A549 (cell line): ENCODE measurements around the gene MYADML2. TPM values are rescaled to one million over a fixed set of nuclear protein-coding genes. Genes with fewer than 3 reads are reported as not detected.
"Not testable (repeated sequence)": the region's sequence is repeated elsewhere in the genome, so short reads cannot be mapped to it uniquely, and the experiment has no call there.

Experiments
- ATAC-seq, 2 experiments: fragments of 200-7000 bp in 1 of 2; fragments of >200 bp in 1 of 2; cut with Nextera tagmentation in 1 of 2; cut with Tn5 transposase in 1 of 2; 3 replicates each; pipeline versions ENCODE4 v1.8.0 to v1.9.1; 2018 to 2020; ENCODE audit warnings: mild to moderate bottlenecking in 1 of 2, moderate library complexity in 1 of 2
- CTCF ChIA-PET: fragments of 300-600 bp; sonication (Branson Sonifier 250); formaldehyde crosslinking; extraction: SDS; loops from one replicate; lab custom pipeline; 2021; ENCODE audit warnings: antibody characterized with exemption, inconsistent platforms; lab: Yijun Ruan, JAX
- POLR2A ChIA-PET: fragments of 350-600 bp; formaldehyde crosslinking; extraction: SDS; loops from one replicate; lab custom pipeline; 2021; ENCODE audit warnings: antibody characterized with exemption, inconsistent platforms; lab: Yijun Ruan, JAX
- DNase-seq, 2 experiments: peaks; one replicate each; pipeline versions ENCODE4 v3.0.0 to v3.0.0-alpha.2; 2011 to 2016; ENCODE audit warnings: low read depth in 1 of 2, low spot score in 1 of 2
- FAIRE-seq: peaks from 2 replicates; lab custom pipeline; 2011; peaks lifted over from hg19 to GRCh38; lab: Jason Lieb, UNC
- H3K27ac ChIP-seq, 2 experiments: fragments of >200 bp; sonication (Bioruptor Twin); formaldehyde crosslinking; 3 replicates each; pipeline ENCODE4 v1.5.1; 2016 to 2017
- H3K4me1 ChIP-seq: fragments of >200 bp; sonication (Bioruptor Twin); formaldehyde crosslinking; 3 replicates; pipeline ENCODE4 v1.6.1; 2016
- H3K4me2 ChIP-seq: fragments of >200 bp; sonication (Bioruptor Twin); formaldehyde crosslinking; 3 replicates; pipeline ENCODE4 v1.6.1; 2016
- H3K4me3 ChIP-seq: fragments of >200 bp; sonication (Bioruptor Twin); formaldehyde crosslinking; 3 replicates; pipeline ENCODE4 v1.5.1; 2016
- H3K9me3 ChIP-seq: fragments of >200 bp; sonication (Bioruptor Twin); formaldehyde crosslinking; 3 replicates; pipeline ENCODE4 v1.6.1; 2016
- BHLHE40 ChIP-seq: IDR thresholded peaks from 2 replicates; pipeline ENCODE4 v1.6.1; 2012; ENCODE audit warnings: low read depth, low read length, inconsistent platforms
- CBX8 ChIP-seq: fragments of 200-600 bp; sonication (generic); IDR thresholded peaks from 2 replicates; pipeline ENCODE4 v1.6.1; 2016
- CEBPB ChIP-seq, 2 experiments: fragments of >200 bp in 1 of 2; sonication (Bioruptor Twin) in 1 of 2; formaldehyde crosslinking in 1 of 2; IDR thresholded peaks; 2 replicates each; pipeline ENCODE4 v1.6.1; 2012 to 2016
- CHD2 ChIP-seq: fragments of 150-350 bp; IDR thresholded peaks from 2 replicates; pipeline ENCODE4 v1.6.1; 2014; ENCODE audit warnings: low read length; ENCODE audit not compliant: partially characterized antibody
- EHMT2 ChIP-seq: fragments of 200-600 bp; sonication (generic); IDR thresholded peaks from 2 replicates; pipeline ENCODE4 v1.6.1; 2016; ENCODE audit warnings: antibody characterized with exemption, low read depth, mild to moderate bottlenecking, moderate library complexity
- ESRRA ChIP-seq: fragments of 150-350 bp; IDR thresholded peaks from 2 replicates; pipeline ENCODE4 v1.6.1; 2014; ENCODE audit warnings: mild to moderate bottlenecking, low read length, borderline replicate concordance
- FOXS1 ChIP-seq: fragments of 250-450 bp; sonication (Bioruptor Pico); IDR thresholded peaks from 2 replicates; pipeline ENCODE4 v1.5.0; 2020; ENCODE audit warnings: mild to moderate bottlenecking, moderate library complexity
- GATA3 ChIP-seq: IDR thresholded peaks from 2 replicates; pipeline ENCODE4 v1.6.1; 2012; ENCODE audit warnings: borderline replicate concordance
- HOXB13 ChIP-seq: fragments of 250-450 bp; sonication (Bioruptor Pico); IDR thresholded peaks from 2 replicates; pipeline ENCODE4 v1.5.0; 2020; ENCODE audit warnings: low read depth, mild to moderate bottlenecking, moderate library complexity
- HOXB5 ChIP-seq: fragments of 250-450 bp; sonication (Bioruptor Pico); IDR thresholded peaks from 2 replicates; pipeline ENCODE4 v1.5.0; 2020; ENCODE audit warnings: mild to moderate bottlenecking, moderate library complexity
- KDM1A ChIP-seq: fragments of 200-600 bp; sonication (generic); IDR thresholded peaks from 2 replicates; pipeline ENCODE4 v1.6.1; 2016; ENCODE audit warnings: low read depth, mild to moderate bottlenecking
- KDM5A ChIP-seq: fragments of 200-600 bp; sonication (generic); IDR thresholded peaks from 2 replicates; pipeline ENCODE4 v1.6.1; 2016; ENCODE audit warnings: antibody characterized with exemption, mild to moderate bottlenecking
- MAFK ChIP-seq: fragments of 450-650 bp; IDR thresholded peaks from 2 replicates; pipeline ENCODE4 v1.6.1; 2014; ENCODE audit not compliant: partially characterized antibody
- NPAS2 ChIP-seq: fragments of 250-450 bp; sonication (Bioruptor Pico); IDR thresholded peaks from 2 replicates; pipeline ENCODE4 v1.8.0; 2022; ENCODE audit warnings: mild to moderate bottlenecking, moderate library complexity, borderline replicate concordance
- NR3C1 ChIP-seq: fragments of >200 bp; sonication (Bioruptor Twin); formaldehyde crosslinking; IDR thresholded peaks from 3 replicates; pipeline ENCODE4 v1.6.1; 2017
- POLR2A ChIP-seq: IDR thresholded peaks from 2 replicates; pipeline ENCODE4 v1.6.1; 2012; ENCODE audit warnings: mild to moderate bottlenecking, low read length
- POLR2AphosphoS2 ChIP-seq: conservative IDR thresholded peaks from 2 replicates; pipeline ENCODE4 v1.6.1; 2012; ENCODE audit warnings: low read length, improper control_type of control experiment, inconsistent platforms
- RFX5 ChIP-seq: fragments of 450-650 bp; IDR thresholded peaks from 2 replicates; pipeline ENCODE4 v1.7.1; 2014; ENCODE audit warnings: antibody characterized with exemption, mild to moderate bottlenecking, moderate library complexity
- SMC3 ChIP-seq: fragments of >200 bp; sonication (Bioruptor Twin); formaldehyde crosslinking; IDR thresholded peaks from 3 replicates; pipeline ENCODE4 v1.6.1; 2018; ENCODE audit warnings: inconsistent platforms
- SREBF2 ChIP-seq: fragments of 450-650 bp; IDR thresholded peaks from 2 replicates; pipeline ENCODE4 v1.6.1; 2014; ENCODE audit warnings: mild to moderate bottlenecking, moderate library complexity
- TFCP2L1 ChIP-seq: fragments of 250-450 bp; sonication (Bioruptor Pico); IDR thresholded peaks from 2 replicates; pipeline ENCODE4 v1.5.0; 2021; ENCODE audit warnings: mild to moderate bottlenecking
- TP53 ChIP-seq: fragments of 250-450 bp; sonication (Bioruptor Pico); IDR thresholded peaks from 2 replicates; pipeline ENCODE4 v1.5.0; 2021; ENCODE audit warnings: mild to moderate bottlenecking, moderate library complexity
- WGBS: methylation state at CpG from one replicate; pipeline ENCODE4 v1.1.6; 2017; ENCODE audit errors: missing lambda C conversion rate; 5-methylcytosine and 5-hydroxymethylcytosine counted together
- polyA plus RNA-seq, 4 experiments: library from polyadenylated mRNA; depleted of rRNA in 3 of 4; stranded (reverse); fragments of >200 nt; fragmentation: RNase III in 1 of 4; extraction: RNeasy Plus Mini Kit Qiagen cat#74134 plus additional on column Dnase treatment in 1 of 4; gene quantifications; 2 replicates in 3 of 4; 3 replicates in 1 of 4; pipeline ENCODE4 v1.2.3, GENCODE V29; 2011 to 2017
- TF ChIP-seq, protein P1 (sequence below): IDR thresholded peaks from 2 replicates; pipeline ENCODE4 v1.6.1; 2012
- TF ChIP-seq, protein P2 (sequence below): fragments of 250-450 bp; sonication (Bioruptor Pico); IDR thresholded peaks from 2 replicates; pipeline ENCODE4 v1.5.0; 2020; ENCODE audit warnings: low read depth, mild to moderate bottlenecking, moderate library complexity
- TF ChIP-seq, protein P3 (sequence below): fragments of 450-650 bp; IDR thresholded peaks from 2 replicates; pipeline ENCODE4 v1.6.1; 2014; ENCODE audit warnings: antibody characterized with exemption
- TF ChIP-seq, protein P4 (sequence below): fragments of >200 bp; sonication (Bioruptor Twin); formaldehyde crosslinking; IDR thresholded peaks from 3 replicates; pipeline ENCODE4 v1.5.1; 2016
- TF ChIP-seq, protein P5 (sequence below): IDR thresholded peaks from 2 replicates; pipeline ENCODE4 v1.6.1; 2012; ENCODE audit warnings: low read depth, borderline replicate concordance

Gene MYADML2
- polyA plus RNA-seq, 2 of the 4 experiments (the other 2 are of a cell fraction) = not detected

DNA sequence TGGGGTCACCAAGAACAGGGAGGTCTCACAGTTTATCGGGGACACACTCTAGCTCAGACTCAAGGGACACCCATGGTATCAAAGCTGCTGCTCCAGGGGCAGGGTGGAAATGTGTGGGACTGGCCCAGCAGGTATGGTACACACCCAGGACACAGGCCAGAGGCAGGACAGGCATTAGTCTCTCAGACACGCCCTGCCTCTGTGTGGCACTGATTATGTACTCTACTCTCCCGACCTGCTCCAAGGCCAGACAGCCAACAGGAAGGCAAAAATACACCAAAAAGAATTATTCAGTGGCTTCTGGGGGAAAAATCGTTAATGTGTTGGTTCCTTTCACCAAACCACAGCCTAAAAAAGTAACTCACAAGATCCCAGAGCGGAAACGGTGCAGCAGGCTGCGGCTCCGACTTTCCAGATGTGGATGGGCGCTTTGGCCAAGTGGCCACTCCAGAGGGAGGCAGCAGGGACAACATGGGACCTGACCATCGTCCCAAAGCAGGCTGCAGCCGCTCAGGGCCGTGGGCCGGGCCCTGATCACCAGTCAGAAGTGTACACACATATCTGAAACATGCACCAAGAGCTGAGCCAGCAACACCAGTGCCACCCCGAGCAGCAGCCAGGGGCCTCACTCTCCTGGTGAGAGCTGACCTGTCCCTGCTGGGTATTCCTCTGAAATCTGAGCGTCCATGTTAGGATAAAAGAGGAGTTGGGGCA is 28.0 kb downstream of the MYADML2 start:
- ChIA-PET CTCF (interaction anchor here (2.3 kb wide), 1 partner anchor 12 kb away, joined by 6 read pairs; no protein-coding TSS in a partner anchor), POLR2A (no interaction called here)
- WGBS = 81% methylated on average over 15 of the region's 15 CpGs
- ATAC-seq (no peak), DNase-seq (no peak), FAIRE-seq (no peak)
- Histone ChIP-seq H3K27ac (peak overlapping the region in 1 of 2 experiments; percentile 97; a peak in 2 of 6 replicates), H3K4me2 (peak overlapping the region; percentile 99), H3K4me3 (no peak overlapping the region), H3K9me3 (no peaks in the 10 kb centered on the region), H3K4me1 (peaks cover 66% of the 10 kb centered on the region)
- TF ChIP-seq POLR2AphosphoS2 = peak; percentile 25; the same call in 1 of the 2 replicates
- no peak for TF ChIP-seq KDM5A

DNA sequence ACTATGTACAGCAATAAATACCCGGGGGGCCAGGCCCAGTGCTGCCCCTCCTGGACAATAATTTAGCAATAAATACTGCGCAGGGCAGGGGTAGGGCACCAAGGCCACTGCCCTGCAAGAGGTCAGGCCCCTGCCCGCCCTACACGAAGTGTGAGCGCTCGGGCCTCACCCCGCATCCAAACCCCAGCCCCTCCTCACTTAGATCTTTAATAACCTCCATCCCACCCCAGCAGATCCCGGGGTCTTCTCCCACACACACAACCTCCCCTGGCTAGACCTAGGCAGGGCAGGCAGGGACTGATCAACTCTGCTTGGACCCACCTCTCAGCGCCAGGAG is 28.7 kb downstream of the MYADML2 start:
- H3K9me3 ChIP-seq, DNase-seq, POLR2A ChIA-PET, FAIRE-seq: not testable (repeated sequence)
- CTCF ChIA-PET = interaction anchor here (0.9 kb wide), 1 partner anchor 103 kb away, joined by 4 read pairs; no protein-coding TSS in a partner anchor
- peak; percentile 30 to 37; a peak in 5 of 6 replicates for ATAC-seq
- Histone ChIP-seq H3K27ac (peak overlapping the region; percentile 93 to 97; a peak in 4 of 6 replicates), H3K4me1 (peaks cover 61% of the 10 kb centered on the region), H3K4me2 (peak overlapping the region; percentile 99), H3K4me3 (peak overlapping the region; percentile 97)
- WGBS = 32% methylated on average over 9 of the region's 9 CpGs

DNA sequence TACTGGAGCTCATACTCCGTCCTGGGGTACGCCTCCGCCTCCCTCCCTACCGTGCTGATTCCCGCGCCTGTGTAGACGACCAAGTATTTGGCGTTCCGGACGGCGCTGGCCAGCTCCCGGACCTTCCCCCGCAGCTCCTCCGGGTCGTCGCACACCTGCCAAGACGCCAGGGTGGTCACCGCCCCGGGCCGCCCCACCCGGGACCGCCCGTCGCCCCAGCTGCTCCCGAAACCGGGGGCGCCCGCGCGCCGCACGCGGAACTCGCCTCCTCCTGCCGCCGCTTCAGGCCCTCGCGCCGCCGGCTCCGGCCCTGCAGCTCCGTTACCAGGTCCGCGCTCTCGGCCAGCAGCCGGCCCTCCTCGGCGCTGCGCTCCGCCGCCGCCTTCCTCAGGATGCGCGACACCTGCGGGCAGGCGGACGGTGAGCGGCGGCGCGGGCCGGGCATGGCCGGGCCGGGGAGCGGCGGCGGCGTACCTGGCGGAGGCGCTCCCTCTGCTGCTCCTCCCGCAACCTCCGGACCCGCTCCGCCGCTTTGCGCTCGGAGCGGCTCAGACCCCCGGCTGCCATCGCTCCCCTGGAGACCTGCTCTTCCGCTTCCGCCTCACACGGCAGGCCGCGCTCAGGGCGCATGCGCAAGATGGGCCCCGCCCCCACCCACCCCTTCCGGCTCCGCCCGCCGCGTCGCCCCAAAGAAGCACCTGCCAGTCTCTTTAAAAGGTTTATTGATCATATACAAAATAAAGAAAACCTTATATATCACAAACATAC is 29.3 kb downstream of the MYADML2 start, which contains the start of gene SIRT7:
TSS of gene SIRT7 (minus strand) at position 612 of the 768 bp plus-strand sequence. CDS start at position 567, 45 bp downstream.
- ATAC-seq = peak; percentile 56 to 62
- Histone ChIP-seq H3K4me3 (peak within 1 kb of the TSS; percentile 97), H3K4me2 (peak within 1 kb of the TSS; percentile 99), H3K9me3 (no peaks in the 10 kb centered on the region), H3K4me1 (peaks cover 59% of the 10 kb centered on the region), H3K27ac (peak within 1 kb of the TSS; percentile 93 to 97)
- under 1% methylated on average over 37 of the region's 94 CpGs for WGBS
- DNase-seq = peak; percentile 83 to 97
- POLR2A ChIA-PET = interaction anchor here (1.2 kb wide), 1 partner anchor 8 kb away, joined by 6 read pairs; no protein-coding TSS in a partner anchor
- CTCF ChIA-PET = interaction anchor here (0.5 to 1.8 kb wide), 9 partner anchors 9 to 190 kb away, joined by 3 to 7 read pairs (median 4); partner anchors contain the start of gene MAFG
- FAIRE-seq = no peak
- TF ChIP-seq MAFK (no peak), CHD2 (peak; percentile 18), TP53 (CRISPR knock-in tag) (no peak; the same call in none of the 2 replicates), SMC3 (no peak), ESRRA (no peak), KDM1A (no peak), FOXS1 (CRISPR knock-in tag) (no peak), HOXB13 (CRISPR knock-in tag) (no peak), POLR2A (peak; percentile 69), NPAS2 (CRISPR knock-in tag) (no peak), CBX8 (no peak), NR3C1 (no peak), HOXB5 (CRISPR knock-in tag) (no peak), RFX5 (no peak), CEBPB (IDR thresholded peaks at IDR 0.05) (no peak), EHMT2 (no peak), GATA3 (no peak; the same call in 1 of the 2 replicates), BHLHE40 (no peak), TFCP2L1 (0 out of 2 replicates have a peak, but pooled peaks have one; percentile 49), SREBF2 (0 out of 2 replicates have a peak, but pooled peaks have one; percentile 3)
- TF ChIP-seq, protein P1, sequence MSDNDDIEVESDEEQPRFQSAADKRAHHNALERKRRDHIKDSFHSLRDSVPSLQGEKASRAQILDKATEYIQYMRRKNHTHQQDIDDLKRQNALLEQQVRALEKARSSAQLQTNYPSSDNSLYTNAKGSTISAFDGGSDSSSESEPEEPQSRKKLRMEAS = no peak; the same call in 1 of the 2 replicates
- TF ChIP-seq, protein P2, sequence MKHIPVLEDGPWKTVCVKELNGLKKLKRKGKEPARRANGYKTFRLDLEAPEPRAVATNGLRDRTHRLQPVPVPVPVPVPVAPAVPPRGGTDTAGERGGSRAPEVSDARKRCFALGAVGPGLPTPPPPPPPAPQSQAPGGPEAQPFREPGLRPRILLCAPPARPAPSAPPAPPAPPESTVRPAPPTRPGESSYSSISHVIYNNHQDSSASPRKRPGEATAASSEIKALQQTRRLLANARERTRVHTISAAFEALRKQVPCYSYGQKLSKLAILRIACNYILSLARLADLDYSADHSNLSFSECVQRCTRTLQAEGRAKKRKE (CRISPR knock-in tag) = no peak
- TF ChIP-seq, protein P3, sequence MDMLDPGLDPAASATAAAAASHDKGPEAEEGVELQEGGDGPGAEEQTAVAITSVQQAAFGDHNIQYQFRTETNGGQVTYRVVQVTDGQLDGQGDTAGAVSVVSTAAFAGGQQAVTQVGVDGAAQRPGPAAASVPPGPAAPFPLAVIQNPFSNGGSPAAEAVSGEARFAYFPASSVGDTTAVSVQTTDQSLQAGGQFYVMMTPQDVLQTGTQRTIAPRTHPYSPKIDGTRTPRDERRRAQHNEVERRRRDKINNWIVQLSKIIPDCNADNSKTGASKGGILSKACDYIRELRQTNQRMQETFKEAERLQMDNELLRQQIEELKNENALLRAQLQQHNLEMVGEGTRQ = no peak
- TF ChIP-seq, protein P4, sequence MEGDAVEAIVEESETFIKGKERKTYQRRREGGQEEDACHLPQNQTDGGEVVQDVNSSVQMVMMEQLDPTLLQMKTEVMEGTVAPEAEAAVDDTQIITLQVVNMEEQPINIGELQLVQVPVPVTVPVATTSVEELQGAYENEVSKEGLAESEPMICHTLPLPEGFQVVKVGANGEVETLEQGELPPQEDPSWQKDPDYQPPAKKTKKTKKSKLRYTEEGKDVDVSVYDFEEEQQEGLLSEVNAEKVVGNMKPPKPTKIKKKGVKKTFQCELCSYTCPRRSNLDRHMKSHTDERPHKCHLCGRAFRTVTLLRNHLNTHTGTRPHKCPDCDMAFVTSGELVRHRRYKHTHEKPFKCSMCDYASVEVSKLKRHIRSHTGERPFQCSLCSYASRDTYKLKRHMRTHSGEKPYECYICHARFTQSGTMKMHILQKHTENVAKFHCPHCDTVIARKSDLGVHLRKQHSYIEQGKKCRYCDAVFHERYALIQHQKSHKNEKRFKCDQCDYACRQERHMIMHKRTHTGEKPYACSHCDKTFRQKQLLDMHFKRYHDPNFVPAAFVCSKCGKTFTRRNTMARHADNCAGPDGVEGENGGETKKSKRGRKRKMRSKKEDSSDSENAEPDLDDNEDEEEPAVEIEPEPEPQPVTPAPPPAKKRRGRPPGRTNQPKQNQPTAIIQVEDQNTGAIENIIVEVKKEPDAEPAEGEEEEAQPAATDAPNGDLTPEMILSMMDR = no peak
- TF ChIP-seq, protein P5, sequence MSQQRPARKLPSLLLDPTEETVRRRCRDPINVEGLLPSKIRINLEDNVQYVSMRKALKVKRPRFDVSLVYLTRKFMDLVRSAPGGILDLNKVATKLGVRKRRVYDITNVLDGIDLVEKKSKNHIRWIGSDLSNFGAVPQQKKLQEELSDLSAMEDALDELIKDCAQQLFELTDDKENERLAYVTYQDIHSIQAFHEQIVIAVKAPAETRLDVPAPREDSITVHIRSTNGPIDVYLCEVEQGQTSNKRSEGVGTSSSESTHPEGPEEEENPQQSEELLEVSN = no peak
